Panc1 (cell line): Measurements from ENCODE around the gene PRPF40A.

Experiments used
- POLR2AphosphoS5 ChIP-seq: IDR thresholded peaks from 2 replicates; pipeline ENCODE4 v1.6.1; 2012; ENCODE audit warnings: mild to moderate bottlenecking, low read depth, low read length, moderate library complexity
- TF ChIP-seq, protein P1 (sequence below): fragments of 450-650 bp; IDR thresholded peaks from 2 replicates; pipeline ENCODE4 v1.5.1; 2017; ENCODE audit warnings: mild to moderate bottlenecking

- TF ChIP-seq, protein P1, sequence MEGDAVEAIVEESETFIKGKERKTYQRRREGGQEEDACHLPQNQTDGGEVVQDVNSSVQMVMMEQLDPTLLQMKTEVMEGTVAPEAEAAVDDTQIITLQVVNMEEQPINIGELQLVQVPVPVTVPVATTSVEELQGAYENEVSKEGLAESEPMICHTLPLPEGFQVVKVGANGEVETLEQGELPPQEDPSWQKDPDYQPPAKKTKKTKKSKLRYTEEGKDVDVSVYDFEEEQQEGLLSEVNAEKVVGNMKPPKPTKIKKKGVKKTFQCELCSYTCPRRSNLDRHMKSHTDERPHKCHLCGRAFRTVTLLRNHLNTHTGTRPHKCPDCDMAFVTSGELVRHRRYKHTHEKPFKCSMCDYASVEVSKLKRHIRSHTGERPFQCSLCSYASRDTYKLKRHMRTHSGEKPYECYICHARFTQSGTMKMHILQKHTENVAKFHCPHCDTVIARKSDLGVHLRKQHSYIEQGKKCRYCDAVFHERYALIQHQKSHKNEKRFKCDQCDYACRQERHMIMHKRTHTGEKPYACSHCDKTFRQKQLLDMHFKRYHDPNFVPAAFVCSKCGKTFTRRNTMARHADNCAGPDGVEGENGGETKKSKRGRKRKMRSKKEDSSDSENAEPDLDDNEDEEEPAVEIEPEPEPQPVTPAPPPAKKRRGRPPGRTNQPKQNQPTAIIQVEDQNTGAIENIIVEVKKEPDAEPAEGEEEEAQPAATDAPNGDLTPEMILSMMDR = no peak
- TF ChIP-seq POLR2AphosphoS5 = no peak
Measured at GRCh38 chr2:152626911-152627339, 90.3 kb downstream of the PRPF40A start.
